GM03348 (cell line): Measurements from ENCODE around the gene DGKQ.
"Not testable (repeated sequence)": the region's sequence is repeated elsewhere in the genome, so short reads cannot be mapped to it uniquely, and the experiment has no call there.

Experiments used
- DNase-seq: peaks from one replicate; pipeline ENCODE4 v3.0.0; 2012; ENCODE audit warnings: low spot score

Gene DGKQ

GRCh38 chr4:976016-976415 lies 2.6 kb upstream of the DGKQ start:
- DNase-seq = not testable (repeated sequence)

DNA sequence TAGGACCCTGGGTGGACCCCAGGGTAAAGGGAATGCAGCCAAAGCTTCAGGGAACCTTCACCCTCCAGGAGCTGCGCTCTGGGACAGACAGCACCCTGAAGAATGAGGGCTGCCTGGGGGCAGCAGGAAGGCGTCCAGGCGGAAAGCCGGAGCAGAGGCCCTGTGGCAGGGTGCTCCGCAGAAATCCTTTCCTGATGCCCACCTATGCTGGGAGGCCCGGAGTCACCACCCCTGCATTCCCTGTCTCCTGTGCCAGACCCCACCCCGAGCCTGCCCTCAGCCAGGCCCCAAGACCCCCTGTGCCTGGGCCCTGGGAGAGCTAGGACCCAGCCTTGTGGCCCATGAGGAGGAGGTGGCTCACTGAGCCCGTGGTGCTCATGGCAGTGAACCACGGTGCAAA lies 1.3 kb upstream of the DGKQ start:
- DNase-seq = no peak

DNA sequence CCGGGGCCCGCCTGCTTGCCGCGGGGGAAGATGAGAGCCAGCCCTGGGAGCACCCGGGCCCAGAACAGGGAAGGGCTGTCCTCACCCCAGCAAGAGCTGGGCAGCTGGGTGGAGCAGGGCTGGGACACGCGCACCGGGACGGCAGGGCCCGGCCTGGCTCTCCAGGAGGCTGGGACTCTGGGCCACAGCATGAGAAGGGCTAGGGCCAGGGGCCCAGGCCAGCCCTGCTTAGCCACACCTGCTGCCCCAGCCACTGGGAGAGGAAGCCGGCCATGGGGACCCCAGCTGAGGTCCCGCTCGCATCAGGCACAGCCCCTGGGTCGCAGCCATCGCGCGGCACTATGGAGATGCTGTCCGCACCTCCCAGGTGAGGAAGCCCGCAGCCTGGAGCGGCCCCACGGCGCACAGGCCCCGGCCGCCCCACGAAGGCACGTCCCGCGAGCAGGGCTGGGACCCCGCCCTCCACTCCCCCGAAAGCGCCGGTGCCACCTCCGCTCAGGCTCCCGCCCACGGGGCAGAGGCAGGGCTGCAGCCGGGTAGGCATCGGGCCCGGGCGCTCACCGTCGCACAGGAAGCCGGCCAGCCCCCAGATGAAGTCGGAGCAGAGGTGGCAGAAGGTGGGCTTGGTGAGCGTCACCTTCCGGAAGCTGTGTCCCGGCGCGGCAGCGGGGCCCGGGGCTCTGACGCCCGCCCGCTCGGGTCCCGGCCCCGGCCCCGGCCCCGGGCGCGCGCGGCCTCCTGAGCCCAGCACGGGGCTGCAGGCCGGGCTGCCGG lies 531 bp downstream of the DGKQ start:
- peak; percentile 74 for DNase-seq

GRCh38 chr4:971666-972500 lies 1.5 kb downstream of the DGKQ start:
- no peak for DNase-seq

DNA sequence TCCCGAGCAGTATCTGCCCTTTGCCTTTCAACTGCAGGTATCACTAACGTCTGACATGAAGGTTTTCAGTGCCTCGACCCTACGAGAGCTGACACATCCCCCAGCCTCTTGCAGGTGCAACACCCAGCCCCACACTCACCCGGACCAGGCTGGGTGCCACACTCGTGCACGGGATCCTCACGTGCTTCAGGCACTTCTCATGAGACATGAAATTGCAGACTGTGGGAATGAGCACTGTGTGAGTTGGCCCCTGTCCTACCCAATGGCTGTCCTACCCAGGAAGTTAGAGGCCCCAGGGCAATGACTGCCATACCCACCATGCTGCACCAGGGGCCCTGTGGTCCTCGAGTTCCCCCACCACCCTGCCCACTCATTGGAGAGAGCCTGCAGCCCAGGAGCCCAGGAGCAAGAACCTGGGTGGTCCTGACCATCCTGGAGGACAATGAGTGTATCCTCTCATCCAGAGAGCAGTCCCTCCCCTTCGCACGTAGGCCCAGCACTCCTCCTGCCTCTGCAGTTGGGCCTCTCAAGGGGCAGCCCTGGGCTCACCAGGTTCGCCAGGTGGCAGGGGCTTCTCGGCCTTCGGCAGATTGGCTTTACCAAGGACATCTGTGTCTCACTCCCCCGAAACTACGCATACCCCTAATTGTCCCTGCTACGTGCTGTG lies 2.4 kb downstream of the DGKQ start:
- no peak for DNase-seq

DNA sequence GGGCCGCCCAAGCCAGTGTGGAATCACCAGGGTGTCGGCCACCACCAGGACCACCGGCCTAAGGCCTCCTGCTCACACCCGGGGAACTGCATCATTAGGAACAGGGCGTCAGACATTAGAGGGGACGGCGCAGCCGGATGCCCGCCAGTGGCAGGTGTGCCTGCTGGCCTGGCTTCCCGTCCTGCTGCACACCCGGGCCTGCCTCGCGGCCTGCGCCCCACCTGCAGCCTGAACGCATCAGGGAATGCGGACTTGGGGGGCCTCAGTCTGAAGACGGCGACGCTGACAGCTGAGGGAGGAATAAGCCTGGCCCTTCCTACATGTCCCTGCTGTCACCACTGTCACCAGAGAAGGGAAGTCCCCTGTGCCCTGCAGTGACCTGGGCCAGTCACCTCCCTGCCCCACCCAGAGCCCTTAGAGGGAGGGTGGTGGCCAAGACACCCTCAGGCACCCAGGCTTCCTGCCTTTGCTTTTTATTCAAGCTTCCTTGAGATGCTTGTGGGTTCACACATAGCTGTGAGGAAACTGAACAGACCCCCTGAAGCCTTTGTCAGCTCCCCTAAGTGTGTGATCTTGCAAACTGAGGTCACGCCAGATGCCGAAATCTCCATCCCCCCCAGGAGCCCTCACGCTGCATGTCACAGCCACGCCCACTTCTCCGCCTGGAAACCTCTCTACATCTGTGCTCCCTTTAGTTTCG lies 3.2 kb downstream of the DGKQ start:
- DNase-seq = no peak

DNA sequence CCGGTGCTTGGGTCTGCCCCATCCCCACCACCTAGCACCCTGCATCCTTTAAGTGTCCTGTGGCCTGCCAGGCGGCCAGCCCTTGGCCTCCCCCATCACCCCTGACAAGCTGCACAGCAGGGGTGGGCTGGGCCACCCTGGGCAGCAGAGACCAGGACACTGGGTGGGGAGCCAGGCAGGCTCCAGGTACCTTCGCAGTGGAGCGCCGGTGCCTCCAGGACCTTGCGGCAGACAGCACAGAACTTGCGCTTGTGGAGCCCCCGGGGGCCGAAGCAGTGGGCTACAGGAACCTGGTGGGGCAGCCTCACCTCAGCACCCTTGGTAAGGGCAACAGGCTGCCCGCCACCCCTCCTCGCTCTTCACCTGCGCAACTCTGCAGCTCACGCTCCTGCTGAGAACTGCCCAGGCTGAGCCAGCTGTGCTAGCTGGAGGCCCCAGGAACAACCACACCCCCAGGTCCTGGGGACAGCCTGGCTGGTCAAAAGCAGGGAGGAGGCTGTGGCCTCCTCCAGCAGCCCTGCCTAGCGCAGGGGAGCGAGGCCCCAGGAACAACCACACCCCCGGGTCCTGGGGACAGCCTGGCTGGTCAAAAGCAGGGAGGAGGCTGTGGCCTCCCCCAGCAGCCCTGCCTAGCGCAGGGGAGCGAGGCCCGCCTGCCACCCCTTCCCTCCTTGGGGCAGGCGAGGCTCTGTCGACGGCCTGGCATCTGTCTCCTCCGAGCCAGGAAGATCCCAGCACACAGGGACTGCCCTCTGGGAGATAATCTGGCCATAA lies 4.6 kb downstream of the DGKQ start:
- DNase-seq = no peak

DNA sequence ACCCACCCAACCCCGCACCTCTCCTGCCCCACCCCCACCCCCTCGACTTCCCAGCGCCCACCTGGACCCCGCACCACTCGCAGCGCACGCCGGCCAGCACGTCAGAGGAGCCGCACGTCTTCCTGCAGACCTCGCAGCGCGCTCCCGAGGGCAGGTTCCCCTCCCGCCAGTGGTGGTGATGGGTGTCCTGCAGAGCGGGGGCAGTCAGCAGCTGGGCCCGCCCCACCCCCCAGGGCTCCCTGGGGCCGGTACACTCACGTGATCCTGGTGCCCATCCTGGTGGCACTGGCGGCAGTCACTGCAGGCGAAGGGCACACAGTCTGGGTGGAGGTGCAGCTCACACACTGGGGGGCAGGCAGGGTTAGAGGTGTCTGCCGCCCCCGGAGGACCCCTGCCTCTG lies 5.1 kb downstream of the DGKQ start:
- no peak for DNase-seq

GRCh38 chr4:967113-968104 lies 6.0 kb downstream of the DGKQ start:
- DNase-seq = no peak

DNA sequence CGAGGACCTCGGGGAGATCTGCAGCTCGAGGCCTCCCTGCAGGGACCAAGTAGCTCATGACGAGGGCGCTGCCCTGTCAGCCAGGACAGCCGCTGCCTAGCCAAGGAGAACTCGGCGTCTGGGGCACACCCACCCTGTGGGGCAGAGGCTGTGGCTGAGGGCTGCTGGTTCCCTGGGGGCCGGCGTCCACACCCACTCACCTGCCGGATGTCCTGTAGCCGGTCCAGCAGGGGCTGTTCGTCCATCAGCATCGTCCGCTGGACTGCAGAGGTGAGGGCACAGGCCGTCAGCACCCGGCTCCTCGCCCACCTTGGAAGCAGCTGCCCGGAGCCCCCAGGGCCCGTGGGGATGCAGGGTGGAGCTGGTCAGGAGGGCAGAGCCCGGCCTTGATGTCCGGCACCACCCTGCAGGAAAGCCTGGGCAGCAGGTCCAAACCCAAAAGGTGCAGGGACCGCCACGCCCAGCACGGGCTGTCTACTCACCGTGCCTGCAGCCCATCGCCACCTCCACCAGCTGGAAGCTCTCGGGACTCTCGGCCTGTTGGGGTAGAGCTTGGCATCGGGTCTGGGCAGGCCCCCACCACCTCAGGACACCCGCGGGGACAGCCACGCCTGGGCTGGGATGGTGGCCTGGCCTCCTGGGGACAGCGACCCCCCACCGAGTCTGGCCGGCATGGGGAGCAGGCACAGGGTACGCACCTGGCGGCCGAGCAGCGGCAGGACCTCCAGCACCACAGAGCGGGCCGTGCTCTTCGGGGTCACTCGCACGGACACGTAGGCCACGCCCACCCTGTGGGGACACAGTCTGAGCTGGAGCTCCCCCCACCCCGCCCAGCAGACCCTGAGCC lies 6.9 kb downstream of the DGKQ start:
- DNase-seq = no peak

GRCh38 chr4:965766-966134 lies 7.6 kb downstream of the DGKQ start:
- no peak for DNase-seq

GRCh38 chr4:965048-965765 lies 8.2 kb downstream of the DGKQ start:
- DNase-seq = no peak

DNA sequence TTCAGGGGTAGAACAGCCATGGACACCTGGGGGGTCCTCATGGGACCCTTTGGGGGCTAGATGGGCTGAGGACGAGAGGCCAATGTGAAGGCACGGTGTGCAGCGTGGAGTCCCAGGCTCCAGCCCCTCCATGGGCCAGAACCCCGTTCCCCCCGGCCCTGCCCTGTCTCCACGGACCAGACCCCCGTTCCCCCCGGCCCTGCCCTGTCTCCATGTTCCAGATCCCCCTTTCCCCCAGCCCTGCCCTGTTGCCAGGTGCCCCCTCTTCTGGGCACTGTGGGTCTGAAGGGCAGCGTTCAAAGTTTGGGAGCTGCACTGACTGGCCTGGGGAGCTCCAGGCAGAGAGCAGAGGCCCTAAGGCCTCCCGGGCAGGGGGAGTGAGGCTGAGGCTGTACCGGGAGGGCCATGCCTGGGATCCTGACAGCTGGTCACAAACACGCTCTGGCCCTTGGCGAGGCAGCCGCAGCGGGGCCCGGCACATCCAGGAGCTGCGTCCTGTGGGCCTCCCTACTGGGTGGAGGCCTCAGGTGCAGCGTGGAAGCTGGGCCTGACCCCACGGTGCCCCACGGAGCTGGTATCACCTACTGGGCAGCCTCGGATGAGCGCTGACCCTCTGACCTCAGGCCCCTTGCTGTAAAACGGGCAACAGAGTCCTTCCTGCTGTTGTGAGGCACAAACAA lies 8.9 kb downstream of the DGKQ start:
- no peak for DNase-seq

DNA sequence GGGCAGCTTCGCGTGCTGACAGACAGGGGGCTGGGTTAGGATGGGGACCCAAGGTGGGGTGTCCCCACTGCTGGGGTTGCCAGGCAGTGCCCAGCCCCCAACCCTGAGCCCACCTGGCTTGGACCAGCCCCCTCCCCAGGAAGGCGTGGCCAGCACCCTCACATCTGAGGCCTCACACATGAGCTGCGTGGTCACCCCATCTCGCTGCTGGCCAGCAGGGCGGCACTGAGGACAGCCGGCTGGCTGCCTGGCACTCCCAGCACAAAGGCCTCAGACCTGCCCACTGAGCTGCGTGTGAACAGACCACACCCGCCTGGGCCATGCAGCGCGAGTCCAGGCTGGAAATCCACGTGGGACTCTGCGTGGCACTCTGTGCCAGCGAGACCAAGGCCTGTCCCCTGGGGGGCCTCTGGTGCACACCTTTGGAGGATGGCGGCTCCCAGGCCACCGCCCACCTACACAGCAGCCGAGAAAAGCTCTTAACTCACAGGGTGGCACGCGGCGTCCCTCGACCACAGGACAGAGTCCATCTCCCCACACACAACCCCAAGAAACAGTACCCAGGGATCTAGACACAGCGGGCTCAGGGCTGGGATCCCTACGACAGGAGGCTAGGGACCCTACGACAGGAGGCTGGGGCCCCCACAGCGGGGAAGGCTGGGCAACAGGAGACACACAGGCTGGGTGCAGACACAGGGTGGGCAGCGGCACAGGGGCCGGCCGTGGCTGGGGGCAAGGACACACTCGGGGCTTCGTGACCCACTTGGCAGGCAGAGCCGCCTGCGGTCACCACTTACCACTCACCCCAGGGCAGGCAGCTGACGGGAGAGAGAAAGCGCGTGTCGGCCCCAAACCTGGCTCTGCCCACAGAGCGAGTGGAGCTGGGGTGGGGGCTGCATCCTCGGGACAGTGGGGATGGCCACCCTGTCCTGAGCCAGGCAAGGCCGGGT lies 9.8 kb downstream of the DGKQ start:
- DNase-seq = no peak

GRCh38 chr4:962231-963208 lies 10.8 kb downstream of the DGKQ start:
- DNase-seq = no peak
